A673 (cell line): ENCODE measurements around the gene PXDN. TPM values are rescaled to one million over a fixed set of nuclear protein-coding genes. Genes with fewer than 3 reads are reported as not detected.

Source experiments
- BruUV-seq: library from RNA; stranded (reverse); fragments of 400-500 nt; replicated peaks from 2 replicates; lab custom pipeline; 2021; lab: Mats Ljungman, UMichigan
- CTCF ChIA-PET: fragments of 300-600 bp; sonication (Branson Sonifier 250); formaldehyde crosslinking; loops from one replicate; lab custom pipeline; 2022; ENCODE audit warnings: antibody characterized with exemption; lab: Charles Lee
- POLR2A ChIA-PET: fragments of 300-600 bp; sonication (Branson Sonifier 250); formaldehyde crosslinking; loops from one replicate; lab custom pipeline; 2022; ENCODE audit warnings: antibody characterized with exemption; ENCODE audit not compliant: low non-redundant PET; lab: Charles Lee
- DNase-seq: peaks from one replicate; pipeline ENCODE4 v3.0.0-alpha.2; 2015; ENCODE audit warnings: low spot score
- H3K27ac ChIP-seq: fragments of 200-600 bp; sonication (generic); 2 replicates; pipeline ENCODE4 v1.5.1; 2016; ENCODE audit warnings: mixed run types, low read depth, mild to moderate bottlenecking, mixed read lengths, antibody characterized with exemption, low read length; ENCODE audit not compliant: poor library complexity, severe bottlenecking
- H3K27me3 ChIP-seq: fragments of 200-600 bp; sonication (generic); replicated peaks from 2 replicates; pipeline ENCODE4 v1.6.1; 2017; ENCODE audit warnings: mixed run types, low read depth, mild to moderate bottlenecking, mixed read lengths, antibody characterized with exemption, low read length; ENCODE audit not compliant: insufficient read depth, poor library complexity
- H3K36me3 ChIP-seq: fragments of 200-600 bp; sonication (generic); 2 replicates; pipeline ENCODE4 v1.6.1; 2016; ENCODE audit warnings: mixed run types, mild to moderate bottlenecking, mixed read lengths, antibody characterized with exemption, low read length; ENCODE audit not compliant: insufficient read depth, poor library complexity, severe bottlenecking
- H3K4me1 ChIP-seq: fragments of 200-600 bp; sonication (generic); 2 replicates; pipeline ENCODE4 v1.6.1; 2017; ENCODE audit warnings: mixed run types, mild to moderate bottlenecking, mixed read lengths, antibody characterized with exemption, low read length; ENCODE audit not compliant: insufficient read depth, poor library complexity, severe bottlenecking
- H3K4me3 ChIP-seq: fragments of 200-600 bp; sonication (generic); 2 replicates; pipeline ENCODE4 v1.5.1; 2016; ENCODE audit warnings: low read depth, mixed run types, mild to moderate bottlenecking, mixed read lengths, low read length; ENCODE audit not compliant: poor library complexity, severe bottlenecking
- H3K9me3 ChIP-seq: fragments of 200-600 bp; sonication (generic); 2 replicates; pipeline ENCODE4 v1.6.1; 2016; ENCODE audit warnings: mixed run types, low read depth, mild to moderate bottlenecking, mixed read lengths, antibody characterized with exemption, low read length; ENCODE audit not compliant: poor library complexity, severe bottlenecking
- EZH2 ChIP-seq: fragments of 200-600 bp; sonication (generic); IDR thresholded peaks from 2 replicates; pipeline ENCODE4 v1.6.1; 2017; ENCODE audit warnings: borderline replicate concordance, low read depth, mild to moderate bottlenecking, mixed read lengths, antibody characterized with exemption, low read length; ENCODE audit not compliant: poor library complexity, severe bottlenecking
- intact Hi-C: fragments of 100-400 bp; cut with micrococcal nuclease; formaldehyde crosslinking; loops from one replicate; pipeline ENCODE4 v1.10.0; 2022; ENCODE audit not compliant: unreplicated experiment
- total RNA-seq: library from RNA; stranded (reverse); gene quantifications from 2 replicates; pipeline ENCODE4 v1.2.3, GENCODE V29; 2021
- TF ChIP-seq, protein P1 (sequence below): fragments of 300-800, 200-600 bp; sonication (generic); conservative IDR thresholded peaks from 2 replicates; pipeline ENCODE4 v1.5.1; 2017; ENCODE audit warnings: low read depth, mild to moderate bottlenecking, antibody characterized with exemption, low read length, moderate library complexity, mixed read lengths

Gene PXDN
- total RNA-seq, 1 experiment from 2014 or later = 162 TPM

- no peak for TF ChIP-seq EZH2
- TF ChIP-seq, protein P1, sequence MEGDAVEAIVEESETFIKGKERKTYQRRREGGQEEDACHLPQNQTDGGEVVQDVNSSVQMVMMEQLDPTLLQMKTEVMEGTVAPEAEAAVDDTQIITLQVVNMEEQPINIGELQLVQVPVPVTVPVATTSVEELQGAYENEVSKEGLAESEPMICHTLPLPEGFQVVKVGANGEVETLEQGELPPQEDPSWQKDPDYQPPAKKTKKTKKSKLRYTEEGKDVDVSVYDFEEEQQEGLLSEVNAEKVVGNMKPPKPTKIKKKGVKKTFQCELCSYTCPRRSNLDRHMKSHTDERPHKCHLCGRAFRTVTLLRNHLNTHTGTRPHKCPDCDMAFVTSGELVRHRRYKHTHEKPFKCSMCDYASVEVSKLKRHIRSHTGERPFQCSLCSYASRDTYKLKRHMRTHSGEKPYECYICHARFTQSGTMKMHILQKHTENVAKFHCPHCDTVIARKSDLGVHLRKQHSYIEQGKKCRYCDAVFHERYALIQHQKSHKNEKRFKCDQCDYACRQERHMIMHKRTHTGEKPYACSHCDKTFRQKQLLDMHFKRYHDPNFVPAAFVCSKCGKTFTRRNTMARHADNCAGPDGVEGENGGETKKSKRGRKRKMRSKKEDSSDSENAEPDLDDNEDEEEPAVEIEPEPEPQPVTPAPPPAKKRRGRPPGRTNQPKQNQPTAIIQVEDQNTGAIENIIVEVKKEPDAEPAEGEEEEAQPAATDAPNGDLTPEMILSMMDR = no peak
- BruUV-seq = no TSS peak
- Histone ChIP-seq H3K4me1 (peaks cover 15% of the 10 kb centered on the region), H3K27me3 (no peaks in the 10 kb centered on the region), H3K27ac (no peak overlapping the region), H3K36me3 (no peaks in the 10 kb centered on the region), H3K4me3 (no peak overlapping the region), H3K9me3 (no peaks in the 10 kb centered on the region)
- DNase-seq = no peak
- intact Hi-C loops = no loop called here
- POLR2A ChIA-PET = no interaction called here
- CTCF ChIA-PET = interaction anchor here (0.5 kb wide), 1 partner anchor 67 kb away, joined by 7 read pairs; no protein-coding TSS in a partner anchor
Observed at GRCh38 chr2:1590596-1591460, 153.5 kb downstream of the PXDN start.

DNA sequence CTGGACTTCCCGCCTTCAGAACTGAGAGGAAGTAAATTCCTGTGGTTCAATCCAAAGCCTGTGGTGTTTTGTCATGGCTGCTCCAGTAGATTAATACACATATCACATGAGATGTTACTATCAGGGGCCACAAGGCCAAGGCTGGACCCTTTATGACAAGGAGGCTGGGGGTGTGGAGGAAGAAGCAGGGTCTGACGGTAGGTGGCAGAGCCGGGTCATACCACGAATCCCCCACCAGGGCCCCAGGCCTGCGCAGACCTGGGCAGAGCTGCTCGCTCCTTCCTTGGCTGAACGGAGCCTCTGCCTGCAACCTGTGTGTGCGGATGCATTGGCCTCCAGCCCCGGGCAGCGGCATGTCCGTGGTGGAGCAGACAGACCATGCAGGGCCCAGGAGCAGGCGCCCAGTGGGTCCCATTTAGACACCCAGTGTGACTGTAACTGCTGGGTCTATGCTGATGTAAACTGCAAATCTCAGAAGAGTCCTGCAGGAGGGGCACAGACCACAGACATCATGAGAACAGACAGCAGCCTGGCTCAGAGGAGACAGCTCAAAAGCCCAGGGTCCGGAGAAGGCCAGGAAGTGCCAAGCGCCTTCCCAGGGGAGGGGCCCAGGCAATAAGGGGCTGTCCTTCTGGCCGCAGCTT is 155.2 kb downstream of the PXDN start:
- H3K9me3 ChIP-seq = no peaks in the 10 kb centered on the region
- no peak overlapping the region for H3K27ac ChIP-seq
- DNase-seq = no peak
- POLR2A ChIA-PET = no interaction called here
- peaks cover 10% of the 10 kb centered on the region for H3K4me1 ChIP-seq
- intact Hi-C loops = no loop called here
- BruUV-seq = no TSS peak
- TF ChIP-seq EZH2 = no peak
- TF ChIP-seq, protein P1 = 0 out of 2 replicates have a peak, but pooled peaks have one; percentile 21
- H3K27me3 ChIP-seq = no peaks in the 10 kb centered on the region
- H3K4me3 ChIP-seq = no peak overlapping the region
- CTCF ChIA-PET = no interaction called here
- H3K36me3 ChIP-seq = no peaks in the 10 kb centered on the region

GRCh38 chr2:1588051-1588977 is 156.0 kb downstream of the PXDN start:
- no peak for DNase-seq
- Histone ChIP-seq H3K27ac (no peak overlapping the region), H3K27me3 (no peaks in the 10 kb centered on the region), H3K4me3 (no peak overlapping the region), H3K9me3 (no peaks in the 10 kb centered on the region), H3K4me1 (peaks cover 5% of the 10 kb centered on the region), H3K36me3 (no peaks in the 10 kb centered on the region)
- no TSS peak for BruUV-seq
- POLR2A ChIA-PET = no interaction called here
- CTCF ChIA-PET = no interaction called here
- intact Hi-C loops = no loop called here
- TF ChIP-seq, protein P1 = no peak
- TF ChIP-seq EZH2 = no peak
